ENCODE data around the gene TCF4.

The TCF4 gene

DNA sequence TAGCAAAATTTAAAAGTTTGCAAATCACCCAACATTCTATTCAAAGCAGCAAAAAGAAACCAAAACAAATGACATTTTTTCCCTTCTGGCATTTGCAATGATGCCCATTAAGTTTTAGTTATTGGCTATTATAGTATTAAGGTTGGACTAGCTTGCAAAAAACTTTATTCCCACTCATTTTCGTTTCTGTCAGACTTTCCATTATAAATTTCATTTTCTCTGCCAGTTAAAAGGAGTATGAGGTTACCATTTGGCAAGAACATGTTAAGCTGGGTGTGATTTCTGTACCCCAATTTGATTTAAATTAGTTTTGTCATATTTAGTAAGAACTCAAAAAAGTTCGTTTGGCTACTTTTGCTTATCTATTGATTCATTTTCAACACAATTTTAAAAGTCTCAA is 187.9 kb downstream of the TCF4 start:
- TF ChIP-seq, protein P1, sequence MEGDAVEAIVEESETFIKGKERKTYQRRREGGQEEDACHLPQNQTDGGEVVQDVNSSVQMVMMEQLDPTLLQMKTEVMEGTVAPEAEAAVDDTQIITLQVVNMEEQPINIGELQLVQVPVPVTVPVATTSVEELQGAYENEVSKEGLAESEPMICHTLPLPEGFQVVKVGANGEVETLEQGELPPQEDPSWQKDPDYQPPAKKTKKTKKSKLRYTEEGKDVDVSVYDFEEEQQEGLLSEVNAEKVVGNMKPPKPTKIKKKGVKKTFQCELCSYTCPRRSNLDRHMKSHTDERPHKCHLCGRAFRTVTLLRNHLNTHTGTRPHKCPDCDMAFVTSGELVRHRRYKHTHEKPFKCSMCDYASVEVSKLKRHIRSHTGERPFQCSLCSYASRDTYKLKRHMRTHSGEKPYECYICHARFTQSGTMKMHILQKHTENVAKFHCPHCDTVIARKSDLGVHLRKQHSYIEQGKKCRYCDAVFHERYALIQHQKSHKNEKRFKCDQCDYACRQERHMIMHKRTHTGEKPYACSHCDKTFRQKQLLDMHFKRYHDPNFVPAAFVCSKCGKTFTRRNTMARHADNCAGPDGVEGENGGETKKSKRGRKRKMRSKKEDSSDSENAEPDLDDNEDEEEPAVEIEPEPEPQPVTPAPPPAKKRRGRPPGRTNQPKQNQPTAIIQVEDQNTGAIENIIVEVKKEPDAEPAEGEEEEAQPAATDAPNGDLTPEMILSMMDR (IDR thresholded peaks at IDR 0.05; ENCODE audit: insufficient read depth, low read depth, low read length, missing control alignments) = no peak
- no peak overlapping the region for H3K4me3 ChIP-seq (ENCODE audit: low read length)
- no peak for DNase-seq (ENCODE audit: low read depth)

DNA sequence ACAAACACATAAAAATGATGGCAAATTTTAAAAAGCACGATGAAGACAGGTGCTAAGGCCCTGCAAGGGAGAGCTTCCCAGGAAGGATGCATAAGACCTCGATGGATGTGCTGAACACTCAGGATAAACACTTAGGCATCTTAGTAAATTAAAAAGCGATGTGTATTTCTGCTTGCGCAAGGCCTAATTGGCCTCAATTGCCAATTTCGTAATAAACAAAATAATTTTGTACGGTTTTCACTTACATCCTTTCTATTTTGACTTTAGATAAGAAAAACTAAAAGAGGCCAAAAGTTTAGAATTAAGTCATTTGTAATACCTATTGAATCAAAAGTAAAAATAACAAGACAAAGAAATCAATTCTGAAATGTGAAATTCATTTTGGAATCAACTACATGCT is 189.1 kb downstream of the TCF4 start:
- TF ChIP-seq, protein P1 (IDR thresholded peaks at IDR 0.05; ENCODE audit: insufficient read depth, low read depth, low read length, missing control alignments) = no peak
- no peak overlapping the region for H3K4me3 ChIP-seq (ENCODE audit: low read length)
- no peak for DNase-seq (ENCODE audit: low read depth)

DNA sequence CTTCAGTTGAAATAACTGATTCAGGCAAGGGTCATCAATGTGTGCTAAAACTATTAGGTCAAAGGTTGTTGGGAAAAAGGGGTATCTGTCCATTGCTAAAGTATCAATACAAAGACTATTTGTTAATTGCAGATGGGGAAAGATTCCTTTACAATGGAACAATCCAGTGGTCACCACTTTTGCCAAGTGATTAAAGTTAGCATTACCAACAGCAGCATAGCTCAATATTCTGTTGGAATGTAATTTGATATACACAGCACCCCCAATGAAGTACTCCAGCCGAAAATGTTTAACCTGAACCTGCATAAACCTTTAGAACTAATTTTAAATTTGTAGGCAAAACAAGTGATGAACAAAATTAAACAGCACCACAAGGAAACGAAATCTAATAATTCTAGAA is 191.0 kb downstream of the TCF4 start:
- DNase-seq (ENCODE audit: low read depth) = no peak
- TF ChIP-seq, protein P1 (IDR thresholded peaks at IDR 0.05; ENCODE audit: insufficient read depth, low read depth, low read length, missing control alignments) = no peak
- H3K4me3 ChIP-seq (ENCODE audit: low read length) = no peak overlapping the region

DNA sequence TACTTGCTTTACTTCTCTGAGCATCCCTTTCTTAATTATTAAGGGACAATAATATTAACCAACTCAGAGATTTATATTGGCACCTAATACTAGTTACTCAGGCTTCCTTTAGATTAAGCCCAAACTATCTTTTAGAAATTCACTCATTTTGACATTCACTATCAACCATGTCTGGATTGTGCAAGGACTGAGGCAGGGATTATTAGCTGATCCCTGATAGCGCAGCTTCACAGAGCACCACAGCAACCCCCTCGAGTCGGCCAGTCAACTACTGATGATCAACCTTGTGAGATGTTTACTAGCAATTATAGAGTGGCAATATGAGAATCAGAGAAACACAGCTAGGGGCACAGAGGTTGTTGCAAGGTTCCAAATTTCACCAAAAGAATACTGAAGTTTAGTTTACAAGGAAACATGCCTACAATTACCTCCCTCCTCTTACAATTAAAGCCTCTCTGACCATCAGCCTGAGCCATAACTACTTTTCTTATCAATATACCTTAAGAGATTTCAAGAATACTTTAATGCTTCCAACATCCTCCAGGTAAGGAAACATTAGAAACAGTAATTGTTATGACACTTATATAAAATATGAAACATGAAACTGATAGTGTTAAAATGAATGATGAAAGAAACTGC is 191.6 kb downstream of the TCF4 start:
- no peak overlapping the region for H3K4me3 ChIP-seq (ENCODE audit: low read length)
- no peak for DNase-seq (ENCODE audit: low read depth)
- TF ChIP-seq, protein P1 (IDR thresholded peaks at IDR 0.05; ENCODE audit: insufficient read depth, low read depth, low read length, missing control alignments) = no peak

DNA sequence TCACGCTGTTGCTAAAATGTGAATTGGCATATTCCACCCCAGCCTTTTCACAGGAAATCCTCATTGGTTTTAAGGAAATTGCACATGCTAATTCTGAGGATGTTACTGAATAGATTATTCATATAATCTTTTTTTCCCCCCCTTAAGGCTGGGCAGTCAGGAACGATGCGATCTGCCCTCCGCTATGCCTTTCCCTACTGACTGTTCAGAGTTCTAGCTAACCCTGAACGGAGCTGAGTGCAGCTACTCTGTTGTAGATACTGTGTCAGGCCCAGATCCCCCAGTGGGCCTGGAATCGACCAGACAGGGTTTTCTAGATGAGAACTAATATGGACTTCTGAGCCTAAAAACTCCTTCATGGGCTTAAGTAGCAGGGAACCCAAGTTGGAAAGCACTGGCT is 192.2 kb downstream of the TCF4 start:
- no peak overlapping the region for H3K4me3 ChIP-seq (ENCODE audit: low read length)
- TF ChIP-seq, protein P1 (IDR thresholded peaks at IDR 0.05; ENCODE audit: insufficient read depth, low read depth, low read length, missing control alignments) = no peak
- DNase-seq (ENCODE audit: low read depth) = no peak

DNA sequence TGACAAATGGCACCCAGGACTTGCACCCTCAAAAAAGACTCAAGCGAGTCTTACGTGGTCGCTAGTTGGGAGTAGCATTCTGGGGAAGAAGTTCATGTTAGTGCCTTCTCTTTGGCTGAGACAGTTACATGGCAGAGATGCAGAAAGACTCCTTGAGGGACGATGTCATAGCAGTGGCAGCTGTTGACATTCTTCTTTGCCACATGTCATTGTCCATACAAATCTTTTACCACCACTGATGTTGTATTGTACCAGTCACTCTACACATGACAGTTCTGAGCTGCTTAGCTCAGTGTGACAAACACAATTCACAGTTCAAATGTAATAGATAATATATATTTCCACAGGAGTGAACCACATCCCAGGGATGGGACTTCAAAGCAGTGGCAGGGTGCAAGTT is 197.1 kb downstream of the TCF4 start:
- DNase-seq (ENCODE audit: low read depth) = no peak
- no peak overlapping the region for H3K4me3 ChIP-seq (ENCODE audit: low read length)
- TF ChIP-seq, protein P1 (IDR thresholded peaks at IDR 0.05; ENCODE audit: insufficient read depth, low read depth, low read length, missing control alignments) = no peak

Measured in epithelial cell of esophagus (primary cell).